PC-3 (cell line): Measurements from ENCODE around the gene SMYD3. TPM values are rescaled to one million over a fixed set of nuclear protein-coding genes. Genes with fewer than 3 reads are reported as not detected.
"Not testable (repeated sequence)": the region's sequence is repeated elsewhere in the genome, so short reads cannot be mapped to it uniquely, and the experiment has no call there.

Experiments used
- ATAC-seq: fragments of 200-7000 bp; cut with Tn5 transposase; 2 replicates; pipeline ENCODE4 v1.9.1; 2020; ENCODE audit warnings: mild to moderate bottlenecking, moderate library complexity
- BruUV-seq: library from RNA; stranded (reverse); fragments of 400-500 nt; replicated peaks from 2 replicates; lab custom pipeline; 2021; lab: Mats Ljungman, UMichigan
- CTCF ChIA-PET: fragments of 300-600 bp; sonication (Branson Sonifier 250); formaldehyde crosslinking; loops from one replicate; lab custom pipeline; 2022; ENCODE audit warnings: antibody characterized with exemption; lab: Charles Lee
- POLR2A ChIA-PET: fragments of 300-600 bp; sonication (Branson Sonifier 250); formaldehyde crosslinking; loops from one replicate; lab custom pipeline; 2022; ENCODE audit warnings: antibody characterized with exemption; ENCODE audit not compliant: unreplicated experiment; lab: Charles Lee
- DNase-seq: peaks from one replicate; pipeline ENCODE4 v3.0.0-alpha.2; 2015
- H2AFZ ChIP-seq: fragments of 300-600 bp; sonication (generic); 2 replicates; pipeline ENCODE4 v1.6.0; 2016; ENCODE audit warnings: antibody characterized with exemption, low read length
- H3F3A ChIP-seq: fragments of 300-600 bp; sonication (generic); one replicate; pipeline ENCODE4 v1.6.0; 2017; ENCODE audit warnings: antibody characterized with exemption, low read length, control low read depth, mild to moderate bottlenecking; ENCODE audit not compliant: unreplicated experiment
- H3K27ac ChIP-seq: fragments of 300-600 bp; sonication (generic); 2 replicates; pipeline ENCODE4 v1.5.1; 2016; ENCODE audit warnings: mild to moderate bottlenecking, low read length
- H3K27me3 ChIP-seq: fragments of 300-600 bp; sonication (generic); 2 replicates; pipeline ENCODE4 v1.6.1; 2016; ENCODE audit warnings: low read length, mixed read lengths
- H3K36me3 ChIP-seq: fragments of 300-600 bp; sonication (generic); 2 replicates; pipeline ENCODE4 v1.6.1; 2016; ENCODE audit warnings: low read depth, mixed run types, low read length, mixed read lengths
- H3K4me1 ChIP-seq: fragments of 300-600 bp; sonication (generic); 2 replicates; pipeline ENCODE4 v1.5.1; 2016; ENCODE audit warnings: low read length; ENCODE audit not compliant: insufficient read depth
- H3K4me2 ChIP-seq: fragments of 300-600 bp; sonication (generic); 2 replicates; pipeline ENCODE4 v1.6.0; 2016; ENCODE audit warnings: low read length
- H3K4me3 ChIP-seq: fragments of 300-600 bp; sonication (generic); 2 replicates; pipeline ENCODE4 v1.5.1; 2016; ENCODE audit warnings: mild to moderate bottlenecking, low read length, mixed read lengths
- H3K79me2 ChIP-seq: fragments of 300-600 bp; sonication (generic); 2 replicates; pipeline ENCODE4 v1.6.1; 2017; ENCODE audit warnings: low read length, mixed read lengths
- H3K9ac ChIP-seq: fragments of 300-600 bp; sonication (generic); 2 replicates; pipeline ENCODE4 v1.6.0; 2016; ENCODE audit warnings: mild to moderate bottlenecking, low read length
- H3K9me2 ChIP-seq: fragments of 300-600 bp; sonication (generic); replicated peaks from 2 replicates; pipeline ENCODE4 v1.6.1; 2016; ENCODE audit warnings: mixed run types, low read length, mixed read lengths
- H3K9me3 ChIP-seq: fragments of 300-600 bp; sonication (generic); 2 replicates; pipeline ENCODE4 v1.6.1; 2016; ENCODE audit warnings: low read length, mixed read lengths
- H4K20me1 ChIP-seq: fragments of 300-600 bp; sonication (generic); 2 replicates; pipeline ENCODE4 v1.6.1; 2016; ENCODE audit warnings: low read length, mixed read lengths
- CTCF ChIP-seq: fragments of 300-600 bp; sonication (generic); conservative IDR thresholded peaks from 2 replicates; pipeline ENCODE4 v1.5.1; 2017; ENCODE audit warnings: antibody characterized with exemption, low read depth, mild to moderate bottlenecking, low read length
- EZH2 ChIP-seq: fragments of 300-600 bp; sonication (generic); IDR thresholded peaks from one replicate; pipeline ENCODE4 v1.6.1; 2017; ENCODE audit warnings: antibody characterized with exemption, mild to moderate bottlenecking, low read length; ENCODE audit not compliant: unreplicated experiment
- EZH2phosphoT487 ChIP-seq: fragments of 300-600 bp; sonication (generic); IDR thresholded peaks from 2 replicates; pipeline ENCODE4 v1.6.1; 2018; ENCODE audit warnings: mild to moderate bottlenecking, antibody characterized with exemption, low read length, borderline replicate concordance
- intact Hi-C: fragments of 100-400 bp; cut with micrococcal nuclease; formaldehyde crosslinking; loops from 2 replicates; pipeline ENCODE4 v1.9.0; 2023
- total RNA-seq: library from RNA; depleted of rRNA; stranded (reverse); fragments of >200 nt; gene quantifications from 2 replicates; pipeline ENCODE4 v1.2.3, GENCODE V29; 2014

SMYD3 gene
- total RNA-seq, 1 experiment from 2014 or later, result 33.0 TPM

GRCh38 chr1:245972476-245972875 lies 534.6 kb downstream of the SMYD3 start:
- H2AFZ ChIP-seq, result no peak overlapping the region
- no peak overlapping the region for H3K4me3 ChIP-seq
- peaks cover 14% of the 10 kb centered on the region for H3K4me1 ChIP-seq
- H3K9me2 ChIP-seq, result no peaks in the 10 kb centered on the region
- ATAC-seq (no peak), DNase-seq (no peak)
- intact Hi-C loops, result no loop called here
- H3K36me3 ChIP-seq, result no peaks in the 10 kb centered on the region
- no peak overlapping the region for H3K27ac ChIP-seq
- POLR2A ChIA-PET, result no interaction called here
- BruUV-seq, result no TSS peak
- no peaks in the 10 kb centered on the region for H3F3A ChIP-seq
- H3K27me3 ChIP-seq, result no peaks in the 10 kb centered on the region
- H4K20me1 ChIP-seq, result no peaks in the 10 kb centered on the region
- CTCF ChIA-PET, result no interaction called here
- H3K9ac ChIP-seq, result no peak overlapping the region
- no peaks in the 10 kb centered on the region for H3K9me3 ChIP-seq
- H3K79me2 ChIP-seq, result no peaks in the 10 kb centered on the region
- TF ChIP-seq CTCF (no peak), EZH2phosphoT487 (no peak), EZH2 (no peak)
- H3K4me2 ChIP-seq, result no peak overlapping the region

GRCh38 chr1:245971711-245972085 lies 535.4 kb downstream of the SMYD3 start:
- Histone ChIP-seq H3K27me3 (no peaks in the 10 kb centered on the region), H3K27ac (no peak overlapping the region), H4K20me1 (no peaks in the 10 kb centered on the region), H3K4me1 (peaks cover 14% of the 10 kb centered on the region), H2AFZ (no peak overlapping the region), H3F3A (no peaks in the 10 kb centered on the region), H3K4me3 (no peak overlapping the region), H3K9ac (no peak overlapping the region), H3K9me3 (no peaks in the 10 kb centered on the region), H3K79me2 (no peaks in the 10 kb centered on the region), H3K9me2 (no peaks in the 10 kb centered on the region), H3K4me2 (no peak overlapping the region), H3K36me3 (no peaks in the 10 kb centered on the region)
- BruUV-seq, result no TSS peak
- no peak for DNase-seq
- intact Hi-C loops, result no loop called here
- ATAC-seq, result no peak
- ChIA-PET CTCF (no interaction called here), POLR2A (no interaction called here)
- TF ChIP-seq EZH2, result no peak
- TF ChIP-seq EZH2phosphoT487, result no peak
- no peak for TF ChIP-seq CTCF

GRCh38 chr1:245971076-245971710 lies 535.9 kb downstream of the SMYD3 start:
- POLR2A ChIA-PET, H3K9ac ChIP-seq, CTCF ChIA-PET, H3K36me3 ChIP-seq, H3K27ac ChIP-seq, H4K20me1 ChIP-seq, BruUV-seq, H3K4me2 ChIP-seq, H3K9me2 ChIP-seq, ATAC-seq, H3K4me3 ChIP-seq, H3K79me2 ChIP-seq, DNase-seq, H3F3A ChIP-seq, intact Hi-C loops, H3K27me3 ChIP-seq, H3K9me3 ChIP-seq, H2AFZ ChIP-seq: not testable (repeated sequence)
- peaks cover 14% of the 10 kb centered on the region for H3K4me1 ChIP-seq
